IMR-90 (cell line): Measurements from ENCODE around the gene ATP5F1D.

Source experiments
- BHLHE40 ChIP-seq: fragments of 150-350 bp; IDR thresholded peaks from 2 replicates; pipeline ENCODE4 v1.6.1; 2016; ENCODE audit warnings: mild to moderate bottlenecking, low read depth, low read length
- MAZ ChIP-seq: IDR thresholded peaks from 2 replicates; pipeline ENCODE4 v1.6.1; 2012; ENCODE audit warnings: low read depth, mild to moderate bottlenecking, low read length, improper control_type of control experiment, moderate library complexity, borderline replicate concordance
- MXI1 ChIP-seq: IDR thresholded peaks from 2 replicates; pipeline ENCODE4 v1.6.1; 2012; ENCODE audit warnings: low read depth, mild to moderate bottlenecking, low read length, moderate library complexity, borderline replicate concordance
- NFE2L2 ChIP-seq: fragments of 150-350 bp; IDR thresholded peaks from 2 replicates; pipeline ENCODE4 v1.6.1; 2016; ENCODE audit warnings: low read depth, mild to moderate bottlenecking, low read length
- POLR2A ChIP-seq: IDR thresholded peaks from 2 replicates; pipeline ENCODE4 v1.6.1; 2012; ENCODE audit warnings: mild to moderate bottlenecking, low read depth, low read length
- RAD21 ChIP-seq: IDR thresholded peaks from 2 replicates; pipeline ENCODE4 v1.6.1; 2012; ENCODE audit warnings: low read length, improper control_type of control experiment
- RFX5 ChIP-seq: IDR thresholded peaks from 2 replicates; pipeline ENCODE4 v1.8.0; 2012; ENCODE audit warnings: low read depth, mild to moderate bottlenecking, low read length, moderate library complexity
- TF ChIP-seq, protein P1 (sequence below): conservative IDR thresholded peaks from 2 replicates; pipeline ENCODE4 v1.5.1; 2012; ENCODE audit warnings: mild to moderate bottlenecking, low read depth, low read length, improper control_type of control experiment
- TF ChIP-seq, protein P2 (sequence below): fragments of 150-350 bp; IDR thresholded peaks from 2 replicates; pipeline ENCODE4 v1.6.1; 2017; ENCODE audit warnings: mild to moderate bottlenecking, antibody characterized with exemption, low read length, low read depth

DNA sequence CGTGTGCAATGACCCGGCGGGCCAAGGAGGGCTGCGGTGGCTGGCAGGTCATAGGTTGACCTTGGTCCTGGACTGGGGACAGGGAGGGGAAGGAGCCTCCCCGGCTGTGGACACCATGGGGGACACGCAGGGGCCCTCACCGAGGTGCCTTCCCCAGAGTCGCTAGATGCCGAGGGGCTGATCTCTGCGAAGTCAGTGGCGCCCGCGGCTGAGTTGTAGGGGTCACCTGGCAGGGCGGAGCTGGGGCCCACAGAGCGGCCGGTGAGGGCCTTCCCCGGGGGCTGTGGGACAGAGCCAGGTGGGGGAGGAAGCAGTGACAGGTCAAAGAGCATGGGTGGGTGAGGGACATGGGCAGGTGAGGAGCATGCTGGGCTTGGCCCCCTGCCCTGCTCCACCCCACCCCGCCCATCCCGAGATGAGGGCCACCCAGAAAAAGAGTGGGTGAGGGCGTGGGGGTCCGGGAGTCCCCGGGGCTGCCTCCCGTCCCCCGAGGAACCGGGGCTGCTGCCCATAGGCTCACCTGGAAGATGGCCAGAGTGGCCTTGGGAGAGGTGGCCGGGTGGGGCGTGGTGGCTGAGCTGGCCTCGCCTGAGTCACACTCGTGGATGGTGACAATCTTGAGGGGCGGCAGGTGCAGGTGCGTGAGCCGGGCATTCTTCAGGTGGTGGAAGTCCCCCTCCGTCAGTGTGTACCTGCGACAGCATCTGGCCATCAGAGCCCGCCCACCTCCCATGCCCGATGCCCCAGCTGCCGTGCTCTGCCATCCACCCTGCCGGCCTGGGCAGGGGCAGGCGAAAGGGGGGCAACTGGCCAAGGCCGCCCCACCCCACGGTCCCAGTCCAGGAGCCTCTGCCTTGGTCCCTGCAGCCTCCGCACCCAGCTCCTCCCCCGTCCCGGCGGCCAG is 7.2 kb upstream of the ATP5F1D start:
- TF ChIP-seq, protein P1, sequence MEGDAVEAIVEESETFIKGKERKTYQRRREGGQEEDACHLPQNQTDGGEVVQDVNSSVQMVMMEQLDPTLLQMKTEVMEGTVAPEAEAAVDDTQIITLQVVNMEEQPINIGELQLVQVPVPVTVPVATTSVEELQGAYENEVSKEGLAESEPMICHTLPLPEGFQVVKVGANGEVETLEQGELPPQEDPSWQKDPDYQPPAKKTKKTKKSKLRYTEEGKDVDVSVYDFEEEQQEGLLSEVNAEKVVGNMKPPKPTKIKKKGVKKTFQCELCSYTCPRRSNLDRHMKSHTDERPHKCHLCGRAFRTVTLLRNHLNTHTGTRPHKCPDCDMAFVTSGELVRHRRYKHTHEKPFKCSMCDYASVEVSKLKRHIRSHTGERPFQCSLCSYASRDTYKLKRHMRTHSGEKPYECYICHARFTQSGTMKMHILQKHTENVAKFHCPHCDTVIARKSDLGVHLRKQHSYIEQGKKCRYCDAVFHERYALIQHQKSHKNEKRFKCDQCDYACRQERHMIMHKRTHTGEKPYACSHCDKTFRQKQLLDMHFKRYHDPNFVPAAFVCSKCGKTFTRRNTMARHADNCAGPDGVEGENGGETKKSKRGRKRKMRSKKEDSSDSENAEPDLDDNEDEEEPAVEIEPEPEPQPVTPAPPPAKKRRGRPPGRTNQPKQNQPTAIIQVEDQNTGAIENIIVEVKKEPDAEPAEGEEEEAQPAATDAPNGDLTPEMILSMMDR = no peak
- TF ChIP-seq MXI1 (no peak), BHLHE40 (no peak), RAD21 (no peak), NFE2L2 (no peak), MAZ (no peak), RFX5 (no peak), POLR2A (no peak)
- TF ChIP-seq, protein P2, sequence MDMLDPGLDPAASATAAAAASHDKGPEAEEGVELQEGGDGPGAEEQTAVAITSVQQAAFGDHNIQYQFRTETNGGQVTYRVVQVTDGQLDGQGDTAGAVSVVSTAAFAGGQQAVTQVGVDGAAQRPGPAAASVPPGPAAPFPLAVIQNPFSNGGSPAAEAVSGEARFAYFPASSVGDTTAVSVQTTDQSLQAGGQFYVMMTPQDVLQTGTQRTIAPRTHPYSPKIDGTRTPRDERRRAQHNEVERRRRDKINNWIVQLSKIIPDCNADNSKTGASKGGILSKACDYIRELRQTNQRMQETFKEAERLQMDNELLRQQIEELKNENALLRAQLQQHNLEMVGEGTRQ = no peak
